T-cell (primary cell): ENCODE results near the gene ASB7. TPM values are rescaled to one million over a fixed set of nuclear protein-coding genes. Genes with fewer than 3 reads are reported as not detected.

Source experiments
- ATAC-seq, 4 experiments: fragments of 200-7000 bp in 3 of 4; fragments of 150-1000 bp in 1 of 4; cut with Tn5 transposase; replicated peaks in 1 of 4; 1 replicate in 3 of 4; 2 replicates in 1 of 4; pipeline ENCODE4 v1.10.0; 2021; ENCODE audit warnings: moderate library complexity in 3 of 4, mild to moderate bottlenecking in 2 of 4, moderate number of reproducible peaks in 1 of 4
- CTCF ChIA-PET, 2 donors: fragments of 300-600 bp; sonication (Branson Sonifier 250); formaldehyde crosslinking; loops; one replicate each; lab custom pipeline; 2022; ENCODE audit warnings: antibody characterized with exemption in 2 of 2; lab: Charles Lee
- POLR2A ChIA-PET, 2 donors: fragments of 300-600 bp; sonication (Branson Sonifier 250); formaldehyde crosslinking; loops; one replicate each; lab custom pipeline; 2022; ENCODE audit warnings: antibody characterized with exemption in 2 of 2; lab: Charles Lee
- DNase-seq, 35 experiments: peaks; one replicate each; pipeline versions ENCODE4 v3.0.0 to v3.0.0-alpha.2; 2013 to 2023
- H3K27ac ChIP-seq: one replicate; pipeline ENCODE4 v1.5.1; 2013; ENCODE audit warnings: low read length
- H3K27me3 ChIP-seq, 2 experiments: replicated peaks in 1 of 2; 1 replicate in 1 of 2; 2 replicates in 1 of 2; pipeline versions ENCODE4 v1.6.1 to v1.7.0; 2013; ENCODE audit warnings: low read length in 1 of 2, mixed read lengths in 1 of 2; ENCODE audit not compliant: control insufficient read depth in 2 of 2, insufficient read depth in 2 of 2; ENCODE audit errors: extremely low read depth in 1 of 2
- H3K36me3 ChIP-seq, 2 donors: 1 replicate in 1 of 2; 2 replicates in 1 of 2; pipeline versions ENCODE4 v1.6.1 to v1.7.0; 2013; ENCODE audit warnings: low read length in 1 of 2; ENCODE audit not compliant: control insufficient read depth in 2 of 2, insufficient read depth in 1 of 2; ENCODE audit errors: extremely low read depth in 1 of 2
- H3K4me1 ChIP-seq, 2 experiments: 1 replicate in 1 of 2; 2 replicates in 1 of 2; pipeline versions ENCODE4 v1.6.1 to v1.7.0; 2013; ENCODE audit warnings: low read length in 2 of 2, mixed read lengths in 1 of 2; ENCODE audit not compliant: insufficient read depth in 2 of 2, control insufficient read depth in 1 of 2; ENCODE audit errors: extremely low read depth in 1 of 2
- H3K4me3 ChIP-seq, 2 donors: 1 replicate in 1 of 2; 2 replicates in 1 of 2; pipeline versions ENCODE4 v1.5.1 to v1.7.0; 2013; ENCODE audit warnings: mild to moderate bottlenecking in 2 of 2, low read length in 1 of 2, moderate library complexity in 1 of 2; ENCODE audit not compliant: control insufficient read depth in 1 of 2; ENCODE audit errors: extremely low read depth in 1 of 2
- H3K9me3 ChIP-seq: 2 replicates; pipeline ENCODE4 v1.7.0; 2013
- H3K27ac Mint-ChIP-seq, 2 donors: one replicate each; pipeline ENCODE4 v1.8.0; 2020 to 2021; ENCODE audit warnings: mild to moderate bottlenecking in 2 of 2, mixed read lengths in 2 of 2
- H3K27me3 Mint-ChIP-seq, 2 donors: one replicate each; pipeline ENCODE4 v1.8.0; 2021 to 2022; ENCODE audit warnings: mixed read lengths in 2 of 2
- H3K36me3 Mint-ChIP-seq: one replicate; pipeline ENCODE4 v1.8.0; 2021; ENCODE audit warnings: mixed read lengths
- H3K4me1 Mint-ChIP-seq, 3 donors: one replicate each; pipeline ENCODE4 v1.8.0; 2020 to 2022; ENCODE audit warnings: mixed read lengths in 3 of 3, mild to moderate bottlenecking in 1 of 3
- H3K4me3 Mint-ChIP-seq, 3 donors: one replicate each; pipeline ENCODE4 v1.8.0; 2020 to 2022; ENCODE audit warnings: mild to moderate bottlenecking in 3 of 3, mixed read lengths in 3 of 3, moderate library complexity in 3 of 3
- H3K9me3 Mint-ChIP-seq, 3 donors: one replicate each; pipeline ENCODE4 v1.8.0; 2020 to 2022; ENCODE audit warnings: mixed read lengths in 3 of 3
- WGBS: methylation state at CpG from one replicate; pipeline ENCODE4 v1.1.5; 2013; ENCODE audit warnings: missing lambda C conversion rate; ENCODE audit not compliant: insufficient coverage; 5-methylcytosine and 5-hydroxymethylcytosine counted together
- total RNA-seq, 35 experiments: library from RNA in 6 of 35; stranded (reverse) in 6 of 35; fragments of 120-200 nt in 1 of 35; gene quantifications; one replicate each; pipeline versions ENCODE4 v1.2.1 to v1.2.4 and lab custom pipeline; 2013 to 2026

ASB7 gene, protein sequence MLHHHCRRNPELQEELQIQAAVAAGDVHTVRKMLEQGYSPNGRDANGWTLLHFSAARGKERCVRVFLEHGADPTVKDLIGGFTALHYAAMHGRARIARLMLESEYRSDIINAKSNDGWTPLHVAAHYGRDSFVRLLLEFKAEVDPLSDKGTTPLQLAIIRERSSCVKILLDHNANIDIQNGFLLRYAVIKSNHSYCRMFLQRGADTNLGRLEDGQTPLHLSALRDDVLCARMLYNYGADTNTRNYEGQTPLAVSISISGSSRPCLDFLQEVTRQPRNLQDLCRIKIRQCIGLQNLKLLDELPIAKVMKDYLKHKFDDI
- total RNA-seq: 10 to 100 TPM; 17.7 to 24.8 (median 21.8) TPM
- total RNA-seq (2013): 20.1 TPM
- 19.1 to 58.8 (median 36.3) reads per million in 29 experiments for total RNA-seq (lab: John Stamatoyannopoulos, UW)

DNA sequence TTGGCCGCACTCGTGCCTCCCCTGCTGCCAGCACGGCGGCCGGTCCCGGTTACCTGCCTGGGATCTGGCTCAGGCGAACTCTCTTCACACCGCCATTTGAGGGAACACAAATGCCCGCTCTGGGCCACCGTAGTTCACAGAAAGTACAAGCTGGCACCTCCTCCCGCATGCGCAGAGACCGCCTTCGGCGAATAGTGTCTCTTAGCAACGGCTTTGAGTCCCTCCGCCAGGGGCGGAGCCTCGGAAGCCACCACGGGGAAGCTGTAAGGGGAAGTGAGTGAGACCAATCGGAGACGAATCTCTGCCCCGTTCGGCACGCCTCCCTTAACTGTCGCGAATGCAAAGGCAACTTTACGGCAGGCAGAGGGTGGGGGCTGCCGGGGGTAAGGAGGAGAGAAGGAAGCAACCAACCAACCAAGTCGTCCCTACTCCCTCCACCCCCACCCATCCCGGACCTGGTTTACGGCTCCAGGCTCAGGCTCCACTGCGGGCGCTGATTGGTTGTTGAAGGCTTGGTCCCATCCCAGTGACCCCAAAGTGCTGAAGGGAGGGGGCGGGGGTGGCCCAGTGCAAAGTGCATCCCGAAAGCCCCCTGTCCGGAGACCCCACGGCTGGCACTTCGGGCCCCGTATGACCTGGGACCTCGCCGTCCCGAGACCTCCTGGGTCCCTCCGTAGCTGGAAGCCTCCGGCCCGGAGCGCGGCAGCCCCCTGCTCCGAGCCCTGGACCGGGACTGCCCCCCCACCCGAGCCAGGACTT lies at the start of gene ASB7, which contains the start of gene LINS1:
Gene ASB7, plus strand, starts transcription at position 526 of the 759 bp plus-strand sequence. CDS start 9,628 bp downstream, outside the sequence.
Gene LINS1, minus strand, starts transcription at position 121 of the 759 bp plus-strand sequence. CDS start 21,342 bp downstream, outside the sequence.
- Mint-ChIP-seq H3K4me3 (no peak within 1 kb of the TSS), H3K9me3 (no peaks in the 10 kb centered on the region), H3K27me3 (no peaks in the 10 kb centered on the region), H3K27ac (peak within 1 kb of the TSS in 1 of 2 donors; percentile 87), H3K36me3 (peaks cover 23% of the 10 kb centered on the region), H3K4me1 (peaks cover 62 to 68% (median 66%) of the 10 kb centered on the region in 3 donors)
- DNase-seq (peak; percentile 98 to 100 (median 100)), ATAC-seq (peak; percentile 88 to 92 (median 88))
- Histone ChIP-seq H3K27ac (peak within 1 kb of the TSS; percentile 84), H3K9me3 (no peaks in the 10 kb centered on the region), H3K36me3 (peaks cover 0 to 8% of the 10 kb centered on the region in 2 donors), H3K4me3 (peak within 1 kb of the TSS; percentile 84 to 96), H3K4me1 (peaks cover 37 to 46% of the 10 kb centered on the region in 2 experiments), H3K27me3 (no peaks in the 10 kb centered on the region)
- POLR2A ChIA-PET: interaction anchor here (0.5 to 0.6 kb wide), 2 partner anchors 29 to 1404 kb away, joined by 3 to 7 read pairs; no protein-coding TSS in a partner anchor
- WGBS: 0% methylated on average over 38 of the region's 51 CpGs
- CTCF ChIA-PET: interaction anchor here in 1 of 2 donors (0.8 to 2.1 kb wide), 4 partner anchors 30 to 869 kb away, joined by 5 to 10 read pairs (median 7); partner anchors contain the start of genes ADAMTS17 and LYSMD4

DNA sequence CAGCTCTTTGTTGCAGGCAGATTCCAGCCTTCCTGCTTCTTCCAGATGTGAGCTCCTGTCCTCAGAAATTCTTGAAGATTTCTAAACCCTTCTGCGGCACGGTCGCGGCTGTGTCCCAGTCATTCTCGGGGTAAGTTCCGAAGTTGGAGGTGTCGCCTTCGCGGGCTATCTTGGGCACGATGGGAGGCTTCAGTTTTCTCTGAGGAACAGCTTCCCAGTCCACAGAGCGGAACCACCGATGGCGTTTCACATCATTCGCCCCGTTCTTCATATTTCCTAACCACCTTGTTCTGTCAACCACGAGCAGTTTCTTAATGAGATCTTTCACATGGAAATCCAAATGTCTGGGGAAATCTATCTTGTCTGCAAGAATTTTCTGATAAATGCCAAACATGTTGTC lies 48.9 kb upstream of the ASB7 start:
- Histone ChIP-seq H3K4me1 (no peaks in the 10 kb centered on the region), H3K9me3 (no peaks in the 10 kb centered on the region), H3K4me3 (no peak overlapping the region), H3K27ac (no peak overlapping the region), H3K36me3 (peaks cover 0 to 9% of the 10 kb centered on the region in 2 donors), H3K27me3 (no peaks in the 10 kb centered on the region)
- H3K4me1 Mint-ChIP-seq: no peaks in the 10 kb centered on the region
- ATAC-seq (no peak), DNase-seq (no peak)
- H3K27ac Mint-ChIP-seq: no peak overlapping the region
- H3K9me3 Mint-ChIP-seq: no peaks in the 10 kb centered on the region
- H3K36me3 Mint-ChIP-seq: peaks cover 18% of the 10 kb centered on the region
- POLR2A ChIA-PET: interaction anchor here in 1 of 2 donors (0.5 kb wide), 1 partner anchor 42 kb away, joined by 3 read pairs; no protein-coding TSS in a partner anchor
- WGBS: 91% methylated on average over 10 of the region's 16 CpGs
- H3K27me3 Mint-ChIP-seq: no peaks in the 10 kb centered on the region
- H3K4me3 Mint-ChIP-seq: no peak overlapping the region
- CTCF ChIA-PET: no interaction called here

DNA sequence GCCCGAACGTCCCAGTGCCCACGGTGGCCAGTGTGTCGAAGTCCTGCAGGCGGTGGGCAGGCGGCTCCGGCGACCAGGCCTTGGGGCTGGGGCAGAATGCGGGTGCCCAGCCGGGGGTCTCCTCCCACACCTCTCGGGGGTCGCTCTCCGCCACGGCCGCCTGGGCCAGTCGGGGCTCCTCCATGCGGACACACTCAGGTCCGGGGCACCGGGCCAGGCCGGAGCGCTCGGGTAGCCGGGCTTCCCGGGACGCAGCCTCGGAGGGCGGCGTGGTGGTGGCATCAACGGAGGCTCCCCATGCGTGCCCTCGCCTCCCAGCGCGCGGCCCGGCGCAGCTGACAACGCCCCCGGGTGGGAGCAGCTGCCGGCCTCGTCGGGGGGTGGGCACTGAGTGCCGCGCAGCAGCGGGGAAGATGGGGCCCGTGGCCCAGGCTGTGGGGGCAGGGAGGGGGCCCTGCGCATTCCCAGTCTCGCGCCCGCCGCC lies 43.6 kb upstream of the ASB7 start:
- Histone ChIP-seq H3K27ac (no peak overlapping the region), H3K36me3 (no peaks in the 10 kb centered on the region), H3K9me3 (no peaks in the 10 kb centered on the region), H3K4me3 (no peak overlapping the region), H3K4me1 (no peaks in the 10 kb centered on the region), H3K27me3 (no peaks in the 10 kb centered on the region)
- H3K27ac Mint-ChIP-seq: no peak overlapping the region
- ChIA-PET CTCF (no interaction called here), POLR2A (no interaction called here)
- no peaks in the 10 kb centered on the region for H3K9me3 Mint-ChIP-seq
- H3K4me3 Mint-ChIP-seq: no peak overlapping the region
- no peaks in the 10 kb centered on the region for H3K27me3 Mint-ChIP-seq
- WGBS: 96% methylated on average over 48 of the region's 50 CpGs
- DNase-seq (no peak), ATAC-seq (no peak)
- peaks cover 25% of the 10 kb centered on the region for H3K36me3 Mint-ChIP-seq
- H3K4me1 Mint-ChIP-seq: peaks cover 2 to 6% (median 3%) of the 10 kb centered on the region in 3 donors

DNA sequence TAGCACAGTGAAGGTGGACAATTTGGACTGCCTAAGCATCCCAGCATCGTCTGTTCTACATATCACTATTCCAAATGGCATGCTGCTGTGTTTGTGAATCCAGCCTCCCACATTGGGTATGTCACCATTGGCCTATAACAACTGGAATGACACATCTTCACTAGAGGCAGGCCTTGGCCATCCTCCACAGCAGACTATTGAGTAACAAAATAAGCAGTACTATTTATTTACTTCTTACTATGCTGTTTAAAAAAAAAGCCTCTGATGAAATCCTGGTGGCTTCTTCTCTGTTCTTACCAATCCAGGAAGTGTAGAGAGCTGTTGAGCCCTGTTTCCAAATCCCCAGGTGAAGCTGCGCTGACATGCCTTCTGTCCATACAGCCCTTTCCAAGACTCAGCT lies 43.1 kb upstream of the ASB7 start:
- ChIA-PET POLR2A (interaction anchor here in 1 of 2 donors (0.5 kb wide), 1 partner anchor 41 kb away, joined by 3 read pairs; no protein-coding TSS in a partner anchor), CTCF (interaction anchor here in 1 of 2 donors (1.2 kb wide), 1 partner anchor 28 kb away, joined by 3 read pairs; no protein-coding TSS in a partner anchor)
- Mint-ChIP-seq H3K4me3 (no peak overlapping the region), H3K36me3 (peaks cover 25% of the 10 kb centered on the region), H3K27me3 (no peaks in the 10 kb centered on the region), H3K4me1 (peaks cover 2 to 6% (median 3%) of the 10 kb centered on the region in 3 donors), H3K9me3 (no peaks in the 10 kb centered on the region), H3K27ac (peak overlapping the region; percentile 55 to 74)
- Histone ChIP-seq H3K4me1 (no peaks in the 10 kb centered on the region), H3K27me3 (no peaks in the 10 kb centered on the region), H3K27ac (no peak overlapping the region), H3K4me3 (no peak overlapping the region), H3K9me3 (no peaks in the 10 kb centered on the region), H3K36me3 (no peaks in the 10 kb centered on the region)
- no peak for DNase-seq
- no CpG with 5 or more reads among the region's 2 CpGs for WGBS
- ATAC-seq: no peak

DNA sequence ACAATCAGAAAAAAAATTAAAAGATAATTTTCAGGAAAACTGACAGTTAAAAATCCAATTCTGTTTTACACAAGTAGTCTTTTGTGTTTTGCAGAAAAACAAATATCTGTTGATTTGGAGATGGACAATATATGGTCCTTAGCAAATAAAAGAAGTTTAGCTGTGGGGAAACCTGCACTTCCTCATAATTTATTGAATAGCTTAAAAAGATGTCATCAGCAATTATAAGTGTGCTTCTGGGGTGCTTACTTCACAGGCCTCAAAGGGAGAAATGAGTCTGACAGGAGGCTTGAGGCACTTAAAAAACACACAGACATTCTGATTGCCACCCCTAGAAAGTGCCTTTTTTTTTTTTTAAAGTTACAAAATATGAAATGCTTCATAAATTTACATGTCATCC lies 42.1 kb upstream of the ASB7 start:
- Mint-ChIP-seq H3K4me1 (peaks cover 2 to 6% (median 5%) of the 10 kb centered on the region in 3 donors), H3K4me3 (no peak overlapping the region), H3K27ac (peak overlapping the region; percentile 79 to 83), H3K27me3 (no peaks in the 10 kb centered on the region), H3K36me3 (peaks cover 31% of the 10 kb centered on the region), H3K9me3 (no peaks in the 10 kb centered on the region)
- ChIA-PET POLR2A (no interaction called here), CTCF (interaction anchor here in 1 of 2 donors (1.2 kb wide), 1 partner anchor 27 kb away, joined by 3 read pairs; no protein-coding TSS in a partner anchor)
- Histone ChIP-seq H3K4me1 (no peaks in the 10 kb centered on the region), H3K9me3 (no peaks in the 10 kb centered on the region), H3K36me3 (no peaks in the 10 kb centered on the region), H3K27ac (no peak overlapping the region), H3K27me3 (no peaks in the 10 kb centered on the region), H3K4me3 (no peak overlapping the region)
- no peak for DNase-seq
- no peak for ATAC-seq

DNA sequence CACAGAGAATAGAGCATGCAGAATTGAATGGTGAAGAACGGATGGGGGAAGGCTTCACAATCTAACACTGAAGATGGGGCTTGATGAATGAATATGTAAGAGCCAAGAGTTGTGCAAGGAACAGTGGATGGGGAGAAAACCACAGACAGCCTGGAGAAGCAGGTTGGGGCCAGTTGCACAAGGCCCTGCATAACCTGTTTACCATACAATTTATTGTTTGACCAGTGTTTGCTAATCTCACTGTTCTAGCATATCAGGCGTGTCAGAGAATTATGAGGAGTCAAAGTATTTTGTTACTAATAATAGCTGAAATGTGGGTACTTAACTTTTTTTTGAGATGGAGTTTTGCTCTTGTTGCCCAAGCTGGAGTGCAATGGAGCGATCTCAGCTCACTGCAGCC lies 36.8 kb upstream of the ASB7 start:
- ATAC-seq (no peak), DNase-seq (no peak)
- Histone ChIP-seq H3K36me3 (peaks cover 8 to 19% of the 10 kb centered on the region in 2 donors), H3K27me3 (no peaks in the 10 kb centered on the region), H3K9me3 (no peaks in the 10 kb centered on the region), H3K4me1 (peaks cover 4% of the 10 kb centered on the region in 2 experiments), H3K27ac (no peak overlapping the region), H3K4me3 (no peak overlapping the region)
- no peak overlapping the region for H3K4me3 Mint-ChIP-seq
- POLR2A ChIA-PET: no interaction called here
- H3K4me1 Mint-ChIP-seq: peaks cover 15 to 23% (median 21%) of the 10 kb centered on the region in 3 donors
- no peak overlapping the region for H3K27ac Mint-ChIP-seq
- H3K36me3 Mint-ChIP-seq: peaks cover 48% of the 10 kb centered on the region
- H3K9me3 Mint-ChIP-seq: no peaks in the 10 kb centered on the region
- H3K27me3 Mint-ChIP-seq: no peaks in the 10 kb centered on the region
- CTCF ChIA-PET: no interaction called here
- 100% methylated on average over 2 of the region's 3 CpGs for WGBS
